ENCODE data around the gene TAF7L. TPM values are rescaled to one million over a fixed set of nuclear protein-coding genes. Genes with fewer than 3 reads are reported as not detected.

The TAF7L gene
- total RNA-seq, 1 donor from 2014 or later, result 0.31 TPM

DNA sequence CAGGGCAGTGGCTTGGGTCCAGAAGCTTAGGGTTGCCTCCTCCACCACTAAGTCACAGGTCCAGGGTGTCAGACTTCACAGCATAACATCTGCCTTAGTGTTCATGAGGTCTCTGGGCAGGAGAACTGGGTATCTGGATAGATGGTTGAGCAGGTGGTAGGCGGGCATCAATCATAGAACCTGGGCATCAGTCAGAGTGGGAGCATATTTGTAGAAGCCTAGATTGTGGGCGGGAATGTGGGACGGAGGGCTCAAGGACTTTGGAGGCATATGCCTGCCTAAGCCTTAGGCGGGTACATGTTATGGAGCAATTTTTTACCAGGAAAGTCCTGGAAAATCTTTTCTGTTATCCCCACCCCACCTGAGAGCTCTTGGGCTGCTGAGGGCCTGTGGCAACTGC, 28.5 kb downstream of the TAF7L start:
- H3K27ac Mint-ChIP-seq (ENCODE audit: unreplicated experiment), result peak overlapping the region; percentile 42
- H3K4me1 Mint-ChIP-seq (ENCODE audit: unreplicated experiment), result peaks cover 20% of the 10 kb centered on the region
- peaks cover 4% of the 10 kb centered on the region for H3K27me3 Mint-ChIP-seq (ENCODE audit: unreplicated experiment)
- TF ChIP-seq, protein P1, sequence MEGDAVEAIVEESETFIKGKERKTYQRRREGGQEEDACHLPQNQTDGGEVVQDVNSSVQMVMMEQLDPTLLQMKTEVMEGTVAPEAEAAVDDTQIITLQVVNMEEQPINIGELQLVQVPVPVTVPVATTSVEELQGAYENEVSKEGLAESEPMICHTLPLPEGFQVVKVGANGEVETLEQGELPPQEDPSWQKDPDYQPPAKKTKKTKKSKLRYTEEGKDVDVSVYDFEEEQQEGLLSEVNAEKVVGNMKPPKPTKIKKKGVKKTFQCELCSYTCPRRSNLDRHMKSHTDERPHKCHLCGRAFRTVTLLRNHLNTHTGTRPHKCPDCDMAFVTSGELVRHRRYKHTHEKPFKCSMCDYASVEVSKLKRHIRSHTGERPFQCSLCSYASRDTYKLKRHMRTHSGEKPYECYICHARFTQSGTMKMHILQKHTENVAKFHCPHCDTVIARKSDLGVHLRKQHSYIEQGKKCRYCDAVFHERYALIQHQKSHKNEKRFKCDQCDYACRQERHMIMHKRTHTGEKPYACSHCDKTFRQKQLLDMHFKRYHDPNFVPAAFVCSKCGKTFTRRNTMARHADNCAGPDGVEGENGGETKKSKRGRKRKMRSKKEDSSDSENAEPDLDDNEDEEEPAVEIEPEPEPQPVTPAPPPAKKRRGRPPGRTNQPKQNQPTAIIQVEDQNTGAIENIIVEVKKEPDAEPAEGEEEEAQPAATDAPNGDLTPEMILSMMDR (IDR thresholded peaks at IDR 0.05; ENCODE audit: unreplicated experiment), result no peak
- no peaks in the 10 kb centered on the region for H3K36me3 Mint-ChIP-seq (ENCODE audit: low read depth, unreplicated experiment)
- H3K4me3 Mint-ChIP-seq (ENCODE audit: unreplicated experiment), result no peak overlapping the region
- H3K9me3 Mint-ChIP-seq (ENCODE audit: unreplicated experiment), result no peaks in the 10 kb centered on the region
- no peak for DNase-seq (ENCODE audit: low spot score)

DNA sequence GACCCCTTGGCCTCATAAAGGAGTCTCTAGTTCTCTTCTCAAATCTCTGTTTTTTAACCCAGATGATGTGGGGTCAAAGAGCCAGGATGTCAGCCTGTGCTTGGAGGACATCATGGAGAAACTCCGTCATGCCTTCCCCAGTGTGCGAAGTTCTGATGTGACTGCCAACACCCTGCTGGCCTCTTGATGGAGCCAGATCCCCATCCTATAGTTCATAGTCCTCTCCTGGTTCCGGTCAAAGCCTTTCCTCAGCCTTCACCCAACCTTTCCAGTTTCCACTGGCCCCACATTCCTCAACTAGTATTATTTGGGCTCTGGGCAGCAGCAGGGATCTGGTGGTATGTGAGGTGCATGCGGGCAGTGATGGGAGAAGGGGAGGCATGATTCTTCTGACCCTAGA, 30.7 kb downstream of the TAF7L start:
- Mint-ChIP-seq H3K4me1 (ENCODE audit: unreplicated experiment) (peaks cover 23% of the 10 kb centered on the region), H3K4me3 (ENCODE audit: unreplicated experiment) (no peak overlapping the region), H3K36me3 (ENCODE audit: low read depth, unreplicated experiment) (no peaks in the 10 kb centered on the region), H3K9me3 (ENCODE audit: unreplicated experiment) (no peaks in the 10 kb centered on the region), H3K27me3 (ENCODE audit: unreplicated experiment) (peaks cover 4% of the 10 kb centered on the region), H3K27ac (ENCODE audit: unreplicated experiment) (no peak overlapping the region)
- peak; percentile 22 for DNase-seq (ENCODE audit: low spot score)
- TF ChIP-seq, protein P1 (IDR thresholded peaks at IDR 0.05; ENCODE audit: unreplicated experiment), result no peak

DNA sequence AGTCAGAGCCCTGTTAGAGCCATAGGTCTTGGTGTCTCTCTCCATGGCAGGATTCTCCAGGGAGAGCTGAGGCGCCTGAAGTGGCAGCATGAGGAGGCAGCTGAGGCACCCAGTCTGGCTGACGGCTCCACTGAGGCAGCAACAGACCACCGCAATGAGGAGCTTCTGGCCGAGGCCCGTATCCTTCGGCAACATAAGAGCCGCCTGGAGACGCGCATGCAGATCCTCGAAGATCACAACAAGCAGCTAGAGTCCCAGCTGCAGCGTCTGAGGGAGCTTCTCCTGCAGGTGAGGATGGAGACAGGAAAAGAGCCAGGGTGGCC, 32.9 kb downstream of the TAF7L start:
- no peak for DNase-seq (ENCODE audit: low spot score)
- peaks cover under 1% of the 10 kb centered on the region for H3K27me3 Mint-ChIP-seq (ENCODE audit: unreplicated experiment)
- no peaks in the 10 kb centered on the region for H3K9me3 Mint-ChIP-seq (ENCODE audit: unreplicated experiment)
- no peaks in the 10 kb centered on the region for H3K36me3 Mint-ChIP-seq (ENCODE audit: low read depth, unreplicated experiment)
- H3K27ac Mint-ChIP-seq (ENCODE audit: unreplicated experiment), result no peak overlapping the region
- peaks cover 29% of the 10 kb centered on the region for H3K4me1 Mint-ChIP-seq (ENCODE audit: unreplicated experiment)
- TF ChIP-seq, protein P1 (IDR thresholded peaks at IDR 0.05; ENCODE audit: unreplicated experiment), result no peak
- no peak overlapping the region for H3K4me3 Mint-ChIP-seq (ENCODE audit: unreplicated experiment)

DNA sequence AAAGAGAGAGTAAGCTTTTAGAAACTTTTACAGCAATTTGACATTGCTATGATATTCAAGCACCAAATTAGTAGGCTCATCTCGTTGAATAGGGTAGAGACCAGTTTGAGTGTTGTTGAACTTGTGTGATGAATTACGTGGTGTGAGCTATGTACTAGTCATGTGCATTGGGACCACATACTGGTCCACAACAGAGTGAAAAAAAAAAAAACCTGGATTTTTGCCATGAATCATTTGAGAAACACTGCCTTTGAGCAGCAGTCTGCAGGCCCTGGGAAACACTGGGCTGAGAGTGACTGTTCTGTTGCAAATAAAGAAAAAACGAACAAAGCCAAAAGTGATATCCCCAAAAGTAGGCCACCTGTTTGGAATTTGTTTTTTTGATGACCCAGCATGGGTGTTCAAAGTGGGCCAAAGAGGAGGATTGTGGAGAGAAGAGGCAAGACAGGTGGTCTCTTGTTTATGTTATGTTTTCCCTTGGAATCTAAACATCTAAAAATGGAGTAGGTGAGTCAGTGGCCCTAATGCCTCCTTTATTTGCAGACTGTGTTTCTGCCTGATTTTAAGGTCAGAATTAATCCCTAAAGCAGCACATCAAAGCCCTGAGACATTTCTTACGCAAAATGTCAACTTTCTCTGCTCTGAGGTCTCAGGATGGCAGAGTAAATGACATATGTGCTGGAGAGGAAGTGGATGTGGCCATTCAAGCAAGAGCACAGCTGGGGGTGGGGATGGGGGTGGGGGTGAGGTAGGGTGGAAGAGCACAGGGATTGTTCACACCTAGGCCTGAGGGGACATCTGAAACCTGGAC, 33.5 kb downstream of the TAF7L start:
- Mint-ChIP-seq H3K9me3 (ENCODE audit: unreplicated experiment) (no peaks in the 10 kb centered on the region), H3K4me3 (ENCODE audit: unreplicated experiment) (no peak overlapping the region), H3K27me3 (ENCODE audit: unreplicated experiment) (no peaks in the 10 kb centered on the region), H3K27ac (ENCODE audit: unreplicated experiment) (peak overlapping the region; percentile 18), H3K36me3 (ENCODE audit: low read depth, unreplicated experiment) (no peaks in the 10 kb centered on the region), H3K4me1 (ENCODE audit: unreplicated experiment) (peaks cover 28% of the 10 kb centered on the region)
- DNase-seq (ENCODE audit: low spot score), result no peak
- TF ChIP-seq, protein P1 (IDR thresholded peaks at IDR 0.05; ENCODE audit: unreplicated experiment), result no peak

DNA sequence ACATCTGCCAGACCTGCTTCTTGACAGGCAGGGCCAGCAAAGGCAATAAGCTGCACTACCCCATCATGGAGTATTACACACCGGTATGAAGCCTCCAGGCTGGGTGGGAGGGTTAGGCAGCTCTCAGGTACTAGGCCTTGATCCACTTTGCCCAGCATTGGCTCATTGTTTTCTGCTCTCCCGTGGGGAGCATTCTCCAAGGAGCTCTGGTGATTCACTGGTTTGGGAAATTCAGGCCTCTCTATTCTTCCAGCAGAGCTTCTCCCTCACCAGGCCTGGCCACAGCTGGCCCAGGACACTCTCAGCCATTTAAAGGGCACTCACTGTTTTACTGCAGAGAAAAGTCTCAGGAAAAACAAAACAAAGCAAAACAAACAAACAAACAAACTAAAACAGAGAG, 38.5 kb downstream of the TAF7L start:
- Mint-ChIP-seq H3K9me3 (ENCODE audit: unreplicated experiment) (no peaks in the 10 kb centered on the region), H3K27me3 (ENCODE audit: unreplicated experiment) (no peaks in the 10 kb centered on the region), H3K4me1 (ENCODE audit: unreplicated experiment) (peaks cover 19% of the 10 kb centered on the region), H3K27ac (ENCODE audit: unreplicated experiment) (no peak overlapping the region), H3K4me3 (ENCODE audit: unreplicated experiment) (no peak overlapping the region), H3K36me3 (ENCODE audit: low read depth, unreplicated experiment) (no peaks in the 10 kb centered on the region)
- TF ChIP-seq, protein P1 (IDR thresholded peaks at IDR 0.05; ENCODE audit: unreplicated experiment), result no peak
- DNase-seq (ENCODE audit: low spot score), result no peak

Measured in endothelial cell (in vitro differentiated cells).